HCT116 (cell line): ENCODE data around the gene RAB39B.

ENCODE experiments used
- SP1 ChIP-seq: IDR thresholded peaks from 2 replicates; pipeline ENCODE4 v1.6.1; 2012; ENCODE audit warnings: low read depth
- TF ChIP-seq, protein P1 (sequence below), 3 experiments: fragments of 200-600 bp in 1 of 3; sonication (generic) in 1 of 3; IDR thresholded peaks in 2 of 3; conservative IDR thresholded peaks in 1 of 3; 2 replicates each; pipeline ENCODE4 v1.5.1; 2012 to 2017; ENCODE audit warnings: low read depth in 2 of 3, low read length in 2 of 3, antibody characterized with exemption in 1 of 3, borderline replicate concordance in 1 of 3, control low read depth in 1 of 3, mild to moderate bottlenecking in 1 of 3, mixed read lengths in 1 of 3, mixed run types in 1 of 3, moderate library complexity in 1 of 3; ENCODE audit not compliant: insufficient read depth in 1 of 3

DNA sequence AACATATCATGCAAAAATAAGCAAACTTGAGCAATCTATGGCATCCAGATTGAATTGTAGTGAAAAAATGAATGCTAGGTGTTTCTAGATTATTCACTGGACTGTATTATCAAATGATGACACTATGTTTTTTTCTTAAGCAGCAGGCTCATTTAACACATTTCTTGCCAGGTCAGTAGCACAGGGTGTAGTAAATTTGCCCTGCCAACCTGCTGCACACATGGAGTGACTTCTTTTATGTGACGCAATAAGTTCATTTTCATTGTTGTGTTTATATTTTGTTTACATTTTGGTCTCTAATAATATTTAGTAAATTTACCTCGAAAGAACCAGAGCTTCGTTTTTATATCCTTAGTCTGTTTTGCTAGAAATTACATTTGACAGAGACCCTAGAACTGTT, 38.5 kb downstream of the RAB39B start:
- no peak for TF ChIP-seq SP1
- TF ChIP-seq, protein P1, sequence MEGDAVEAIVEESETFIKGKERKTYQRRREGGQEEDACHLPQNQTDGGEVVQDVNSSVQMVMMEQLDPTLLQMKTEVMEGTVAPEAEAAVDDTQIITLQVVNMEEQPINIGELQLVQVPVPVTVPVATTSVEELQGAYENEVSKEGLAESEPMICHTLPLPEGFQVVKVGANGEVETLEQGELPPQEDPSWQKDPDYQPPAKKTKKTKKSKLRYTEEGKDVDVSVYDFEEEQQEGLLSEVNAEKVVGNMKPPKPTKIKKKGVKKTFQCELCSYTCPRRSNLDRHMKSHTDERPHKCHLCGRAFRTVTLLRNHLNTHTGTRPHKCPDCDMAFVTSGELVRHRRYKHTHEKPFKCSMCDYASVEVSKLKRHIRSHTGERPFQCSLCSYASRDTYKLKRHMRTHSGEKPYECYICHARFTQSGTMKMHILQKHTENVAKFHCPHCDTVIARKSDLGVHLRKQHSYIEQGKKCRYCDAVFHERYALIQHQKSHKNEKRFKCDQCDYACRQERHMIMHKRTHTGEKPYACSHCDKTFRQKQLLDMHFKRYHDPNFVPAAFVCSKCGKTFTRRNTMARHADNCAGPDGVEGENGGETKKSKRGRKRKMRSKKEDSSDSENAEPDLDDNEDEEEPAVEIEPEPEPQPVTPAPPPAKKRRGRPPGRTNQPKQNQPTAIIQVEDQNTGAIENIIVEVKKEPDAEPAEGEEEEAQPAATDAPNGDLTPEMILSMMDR (IDR thresholded peaks at IDR 0.05 in 2 of 3, conservative IDR thresholded peaks at IDR 0.05 in 1 of 3; ENCODE audit: borderline replicate concordance in 1 of 3, insufficient read depth in 1 of 3, low read depth in 2 of 3, low read length in 2 of 3), result no peak
